Measurements from ENCODE around the gene JPT1.
"Not testable (repeated sequence)": the region's sequence is repeated elsewhere in the genome, so short reads cannot be mapped to it uniquely, and the experiment has no call there.

Gene JPT1

GRCh38 chr17:75182319-75182568 lies 27.9 kb upstream of the JPT1 start:
- Histone ChIP-seq H3K4me3 (peak overlapping the region; percentile 91 to 100 (median 98)), H3K9me3 (replicated peaks in 1 of 11) (no peaks in the 10 kb centered on the region), H3K27ac (peak overlapping the region; percentile 98 to 100 (median 100)), H4K20me1 (peaks cover 49 to 52% (median 51%) of the 10 kb centered on the region in 11 experiments; a peak in 21 of 22 replicates), H3K9ac (peak overlapping the region; percentile 98 to 100 (median 99)), H3K4me1 (peaks cover 34 to 41% (median 36%) of the 10 kb centered on the region in 10 experiments), H3K4me2 (peak overlapping the region; percentile 74 to 97 (median 88)), H3K27me3 (no peaks in the 10 kb centered on the region), H3K36me3 (peaks cover 33 to 38% (median 37%) of the 10 kb centered on the region in 11 experiments)
- TF ChIP-seq Cebpa-rat (IDR thresholded peaks at IDR 0.05) = no peak

GRCh38 chr17:75181608-75182318 lies 27.5 kb upstream of the JPT1 start:
- TF ChIP-seq Cebpa-rat (IDR thresholded peaks at IDR 0.05) = no peak
- Histone ChIP-seq H3K9me3 (replicated peaks in 1 of 11) (no peaks in the 10 kb centered on the region), H4K20me1 (peaks cover 54 to 57% (median 56%) of the 10 kb centered on the region in 11 experiments; a peak in 21 of 22 replicates), H3K9ac (peak overlapping the region; percentile 98 to 100 (median 99)), H3K36me3 (peaks cover 38 to 43% (median 41%) of the 10 kb centered on the region in 11 experiments), H3K4me3 (peak overlapping the region; percentile 91 to 100 (median 98)), H3K27ac (peak overlapping the region; percentile 98 to 100 (median 100)), H3K4me2 (peak overlapping the region; percentile 74 to 97 (median 88)), H3K4me1 (peaks cover 35 to 46% (median 38%) of the 10 kb centered on the region in 10 experiments), H3K27me3 (no peaks in the 10 kb centered on the region)

- Histone ChIP-seq H3K9ac (peak overlapping the region; percentile 98 to 100 (median 99)), H3K9me3 (replicated peaks in 1 of 11) (no peaks in the 10 kb centered on the region), H4K20me1 (peaks cover 61 to 63% (median 62%) of the 10 kb centered on the region in 11 experiments; a peak in 21 of 22 replicates), H3K4me3 (peak overlapping the region; percentile 91 to 100 (median 98)), H3K4me2 (peak overlapping the region; percentile 74 to 97 (median 88)), H3K27me3 (no peaks in the 10 kb centered on the region), H3K4me1 (peaks cover 37 to 53% (median 44%) of the 10 kb centered on the region in 10 experiments), H3K27ac (peak overlapping the region; percentile 98 to 100 (median 100)), H3K36me3 (peaks cover 44 to 50% (median 48%) of the 10 kb centered on the region in 11 experiments)
- TF ChIP-seq Cebpa-rat (IDR thresholded peaks at IDR 0.05) = no peak
Measured at GRCh38 chr17:75181110-75181509, 26.8 kb upstream of the JPT1 start.

GRCh38 chr17:75178453-75178852 lies 24.1 kb upstream of the JPT1 start:
- Histone ChIP-seq H4K20me1 (peaks cover 84 to 90% (median 89%) of the 10 kb centered on the region in 11 experiments; a peak in 21 of 22 replicates), H3K4me2 (peak overlapping the region in 8 of 11 experiments; percentile 18 to 97 (median 84); a peak in 9 of 22 replicates), H3K9me3 (replicated peaks in 1 of 11) (no peaks in the 10 kb centered on the region), H3K27me3 (no peaks in the 10 kb centered on the region), H3K9ac (peak overlapping the region in 4 of 11 experiments; percentile 7 to 41 (median 30); a peak in 3 of 22 replicates), H3K27ac (no peak overlapping the region), H3K4me1 (peaks cover 28 to 53% (median 42%) of the 10 kb centered on the region in 10 experiments), H3K36me3 (peaks cover 71 to 76% (median 75%) of the 10 kb centered on the region in 11 experiments), H3K4me3 (no peak overlapping the region)
- no peak for TF ChIP-seq Cebpa-rat (IDR thresholded peaks at IDR 0.05)

- Histone ChIP-seq H3K4me2 (peak overlapping the region in 6 of 11 experiments; percentile 1 to 32 (median 16); a peak in 3 of 22 replicates), H3K4me1 (peaks cover 26 to 49% (median 38%) of the 10 kb centered on the region in 10 experiments), H4K20me1 (peaks cover 85 to 100% (median 98%) of the 10 kb centered on the region in 11 experiments; a peak in 21 of 22 replicates), H3K36me3 (peaks cover 82 to 94% (median 89%) of the 10 kb centered on the region in 11 experiments), H3K27ac (no peak overlapping the region), H3K27me3 (no peaks in the 10 kb centered on the region), H3K4me3 (no peak overlapping the region), H3K9ac (peak overlapping the region in 5 of 11 experiments; percentile 18 to 35 (median 26); a peak in 5 of 22 replicates), H3K9me3 (replicated peaks in 1 of 11) (no peaks in the 10 kb centered on the region)
- no peak for TF ChIP-seq Cebpa-rat (IDR thresholded peaks at IDR 0.05)
Measured at GRCh38 chr17:75176625-75177024, 22.3 kb upstream of the JPT1 start.

GRCh38 chr17:75174996-75175395 lies 20.7 kb upstream of the JPT1 start:
- no peak for TF ChIP-seq Cebpa-rat (IDR thresholded peaks at IDR 0.05)
- Histone ChIP-seq H4K20me1 (peaks cover 80 to 100% (median 98%) of the 10 kb centered on the region in 11 experiments; a peak in 21 of 22 replicates), H3K27ac (no peak overlapping the region), H3K4me3 (no peak overlapping the region), H3K27me3 (no peaks in the 10 kb centered on the region), H3K4me2 (no peak overlapping the region), H3K9me3 (replicated peaks in 1 of 11) (no peaks in the 10 kb centered on the region), H3K36me3 (peaks cover 88 to 100% (median 96%) of the 10 kb centered on the region in 11 experiments), H3K4me1 (peaks cover 15 to 39% (median 28%) of the 10 kb centered on the region in 10 experiments), H3K9ac (no peak overlapping the region)

GRCh38 chr17:75173526-75173925 lies 19.2 kb upstream of the JPT1 start:
- TF ChIP-seq Cebpa-rat (IDR thresholded peaks at IDR 0.05) = no peak
- H3K4me3 ChIP-seq = no peak overlapping the region
- H3K27ac ChIP-seq = no peak overlapping the region
- peaks cover 87 to 100% (median 96%) of the 10 kb centered on the region in 11 experiments for H3K36me3 ChIP-seq
- H3K9ac ChIP-seq = peak overlapping the region in 2 of 11 experiments; percentile 1 to 31; a peak in 1 of 22 replicates
- H3K9me3 ChIP-seq (replicated peaks in 1 of 11) = no peaks in the 10 kb centered on the region
- H4K20me1 ChIP-seq = peaks cover 73 to 100% (median 98%) of the 10 kb centered on the region in 11 experiments; a peak in 21 of 22 replicates
- no peaks in the 10 kb centered on the region for H3K27me3 ChIP-seq
- H3K4me2 ChIP-seq = no peak overlapping the region
- H3K4me1 ChIP-seq = peaks cover 0 to 24% (median 16%) of the 10 kb centered on the region in 10 experiments; a peak in 18 of 20 replicates

- Histone ChIP-seq H3K9ac (no peak overlapping the region), H3K4me1 (peaks cover 0 to 7% (median 0%) of the 10 kb centered on the region in 10 experiments; a peak in 2 of 20 replicates), H3K4me3 (no peak overlapping the region), H3K27me3 (no peaks in the 10 kb centered on the region), H3K27ac (no peak overlapping the region), H4K20me1 (peaks cover 32 to 92% (median 80%) of the 10 kb centered on the region in 11 experiments; a peak in 21 of 22 replicates), H3K9me3 (replicated peaks in 1 of 11) (no peaks in the 10 kb centered on the region), H3K36me3 (peaks cover 77 to 99% (median 91%) of the 10 kb centered on the region in 11 experiments), H3K4me2 (no peak overlapping the region)
- TF ChIP-seq Cebpa-rat (IDR thresholded peaks at IDR 0.05) = no peak
Measured at GRCh38 chr17:75168998-75169397, 14.7 kb upstream of the JPT1 start.

GRCh38 chr17:75164606-75165005 lies 10.3 kb upstream of the JPT1 start:
- H3K9ac ChIP-seq; H3K27ac ChIP-seq; H3K27me3 ChIP-seq; H3K4me2 ChIP-seq; H3K4me1 ChIP-seq; H3K9me3 ChIP-seq (replicated peaks in 1 of 11); H3K4me3 ChIP-seq: not testable (repeated sequence)
- H3K36me3 ChIP-seq = peaks cover 54 to 95% (median 81%) of the 10 kb centered on the region in 11 experiments
- peaks cover 9 to 58% (median 49%) of the 10 kb centered on the region in 11 experiments; a peak in 21 of 22 replicates for H4K20me1 ChIP-seq
